K562 (cell line): ENCODE measurements around the gene AP3S1. TPM values are rescaled to one million over a fixed set of nuclear protein-coding genes. Genes with fewer than 3 reads are reported as not detected.
"Not testable (repeated sequence)": the region's sequence is repeated elsewhere in the genome, so short reads cannot be mapped to it uniquely, and the experiment has no call there.

Source experiments
- ATAC-seq: fragments of 200-7000 bp; cut with Tn5 transposase; 3 replicates; pipeline ENCODE4 v1.9.1; 2020; ENCODE audit warnings: moderate library complexity
- BruUV-seq: library from RNA; stranded (reverse); fragments of 400-500 nt; replicated peaks from 2 replicates; lab custom pipeline; 2021; lab: Mats Ljungman, UMichigan
- CTCF ChIA-PET: fragments of 300-600 bp; formaldehyde crosslinking; extraction: SDS; loops from one replicate; lab custom pipeline; 2021; ENCODE audit warnings: low intra/inter-chr PET ratio; lab: Yijun Ruan, JAX
- POLR2A ChIA-PET: fragments of 300-600, 350-650 bp; sonication (Branson Sonifier 250); formaldehyde crosslinking; extraction: SDS; loops from one replicate; lab custom pipeline; 2021; ENCODE audit warnings: antibody characterized with exemption, inconsistent platforms; lab: Yijun Ruan, JAX
- DNase-seq, 4 experiments: peaks; one replicate each; pipeline versions ENCODE4 v3.0.0 to v3.0.0-alpha.2; 2011 to 2018; ENCODE audit warnings: low spot score in 3 of 4, mixed read lengths in 3 of 4; ENCODE audit errors: extremely low read depth in 1 of 4
- FAIRE-seq: peaks from 2 replicates; lab custom pipeline; 2011; peaks lifted over from hg19 to GRCh38; lab: Jason Lieb, UNC
- H2AFZ ChIP-seq: 2 replicates; pipeline ENCODE4 v1.6.0; 2011; ENCODE audit warnings: low read depth, low read length, control low read depth, inconsistent platforms
- H3K27ac ChIP-seq: fragments of 200-600 bp; 3 replicates; pipeline ENCODE4 v1.8.0; 2011; ENCODE audit warnings: low read depth, mild to moderate bottlenecking, control low read depth, inconsistent platforms, low read length, moderate library complexity, mixed read lengths; ENCODE audit errors: extremely low read depth
- H3K27me3 ChIP-seq, 2 experiments: fragments of 300-600 bp in 1 of 2; 2 replicates in 1 of 2; 3 replicates in 1 of 2; pipeline versions ENCODE4 v1.6.0 to v1.8.0; 2011; ENCODE audit warnings: inconsistent platforms in 2 of 2, low read length in 2 of 2, mild to moderate bottlenecking in 1 of 2, mixed read lengths in 1 of 2, moderate library complexity in 1 of 2; ENCODE audit not compliant: control insufficient read depth in 2 of 2, insufficient read depth in 2 of 2
- H3K36me3 ChIP-seq: fragments of 300-600 bp; 3 replicates; pipeline ENCODE4 v1.8.0; 2011; ENCODE audit warnings: mild to moderate bottlenecking, low read length, inconsistent platforms; ENCODE audit not compliant: control insufficient read depth, insufficient read depth
- H3K4me1 ChIP-seq, 2 experiments: fragments of 200-600 bp in 1 of 2; replicated peaks in 1 of 2; 2 replicates in 1 of 2; 3 replicates in 1 of 2; pipeline versions ENCODE4 v1.5.1 to v1.8.0; 2011; ENCODE audit warnings: inconsistent platforms in 2 of 2, low read length in 2 of 2, mild to moderate bottlenecking in 1 of 2, mixed read lengths in 1 of 2, moderate library complexity in 1 of 2; ENCODE audit not compliant: control insufficient read depth in 2 of 2, insufficient read depth in 2 of 2
- H3K4me2 ChIP-seq: 2 replicates; pipeline ENCODE4 v1.6.1; 2011; ENCODE audit warnings: low read length, control low read depth, inconsistent platforms, mixed read lengths; ENCODE audit not compliant: insufficient read depth
- H3K4me3 ChIP-seq: fragments of 200-600 bp; sonication (generic), shearing (Covaris generic); 2 replicates; pipeline ENCODE4 v1.5.1; 2016; ENCODE audit warnings: control low read depth, inconsistent platforms
- H3K79me2 ChIP-seq: fragments of 200-600 bp; 3 replicates; pipeline ENCODE4 v1.8.0; 2011; ENCODE audit warnings: low read length, inconsistent platforms; ENCODE audit not compliant: control insufficient read depth, insufficient read depth
- H3K9ac ChIP-seq, 2 experiments: 2 replicates each; pipeline versions ENCODE4 v1.6.0 to v1.6.1; 2011; ENCODE audit warnings: low read depth in 2 of 2, low read length in 2 of 2, control low read depth in 1 of 2, inconsistent platforms in 1 of 2, mild to moderate bottlenecking in 1 of 2, mixed read lengths in 1 of 2; ENCODE audit not compliant: insufficient read depth in 1 of 2
- H3K9me1 ChIP-seq: one replicate; pipeline ENCODE4 v1.6.0; 2011; ENCODE audit warnings: inconsistent platforms, mild to moderate bottlenecking, low read length, moderate library complexity; ENCODE audit not compliant: control insufficient read depth, insufficient read depth
- H3K9me3 ChIP-seq: replicated peaks from 2 replicates; pipeline ENCODE4 v1.5.1; 2011; ENCODE audit warnings: low read depth, low read length, inconsistent platforms; ENCODE audit not compliant: control insufficient read depth, insufficient read depth
- H4K20me1 ChIP-seq: replicated peaks from 2 replicates; pipeline ENCODE4 v1.6.1; 2011; ENCODE audit warnings: low read length, inconsistent platforms, mixed read lengths; ENCODE audit not compliant: control insufficient read depth, insufficient read depth
- CBFB ChIP-seq: sonication (generic); formaldehyde crosslinking; IDR thresholded peaks from 2 replicates; pipeline ENCODE4 v1.4.0; 2020; ENCODE audit warnings: mild to moderate bottlenecking, missing genetic modification reagents
- CEBPB ChIP-seq: fragments of 450-650 bp; IDR thresholded peaks from 2 replicates; pipeline ENCODE4 v1.6.1; 2016; ENCODE audit warnings: missing genetic modification characterization, missing compliant biosample characterization
- HMGN3 ChIP-seq: IDR thresholded peaks from 2 replicates; pipeline ENCODE4 v1.6.1; 2011; ENCODE audit warnings: borderline replicate concordance, low read depth, mild to moderate bottlenecking, mixed read lengths, low read length; ENCODE audit not compliant: insufficient read length; ENCODE audit errors: extremely low read depth
- PCBP1 ChIP-seq: fragments of 200-400 bp; formaldehyde crosslinking; IDR thresholded peaks from 2 replicates; pipeline ENCODE4 v1.6.1; 2018; ENCODE audit warnings: mild to moderate bottlenecking, low read depth, low read length; ENCODE audit not compliant: poor library complexity, severe bottlenecking
- PHB2 ChIP-seq: fragments of 450-650 bp; IDR thresholded peaks from 2 replicates; pipeline ENCODE4 v1.6.1; 2017; ENCODE audit warnings: low read depth
- THAP7 ChIP-seq: fragments of 250-450 bp; sonication (Bioruptor Pico); IDR thresholded peaks from 2 replicates; pipeline ENCODE4 v1.5.0; 2021
- TOE1 ChIP-seq, 2 experiments: fragments of 450-650 bp in 1 of 2; sonication (generic) in 1 of 2; formaldehyde crosslinking in 1 of 2; IDR thresholded peaks; 2 replicates each; pipeline versions ENCODE4 v1.7.1 to v1.8.0; 2016 to 2022; ENCODE audit warnings: borderline replicate concordance in 2 of 2, mild to moderate bottlenecking in 2 of 2, antibody characterized with exemption in 1 of 2, inconsistent platforms in 1 of 2, low read depth in 1 of 2, missing genetic modification reagents in 1 of 2, moderate library complexity in 1 of 2
- XRCC5 ChIP-seq: fragments of 200-400 bp; formaldehyde crosslinking; IDR thresholded peaks from 2 replicates; pipeline ENCODE4 v1.6.1; 2017; ENCODE audit warnings: low read depth, mild to moderate bottlenecking, low read length
- ZNF143 ChIP-seq: sonication (generic); formaldehyde crosslinking; IDR thresholded peaks from 2 replicates; pipeline ENCODE4 v1.9.0; 2022; ENCODE audit warnings: mild to moderate bottlenecking, missing genetic modification reagents
- WGBS: fragments of 100-300 bp; shearing (Covaris generic); methylation state at CpG from one replicate; pipeline ENCODE4 v1.1.6; 2016; ENCODE audit warnings: low coverage, mixed read lengths; ENCODE audit not compliant: insufficient coverage; ENCODE audit errors: missing lambda C conversion rate; 5-methylcytosine and 5-hydroxymethylcytosine counted together
- in situ Hi-C: fragments of 300-500 bp; cut with MboI; formaldehyde crosslinking; loops from 4 replicates; pipeline ENCODE4 v1.15.0; 2018; ENCODE audit warnings: inconsistent platforms, mixed read lengths
- intact Hi-C: fragments of 100-400 bp; cut with micrococcal nuclease; formaldehyde crosslinking; loops from 2 replicates; pipeline ENCODE4 v1.14.2; 2022
- polyA plus RNA-seq, 8 experiments: library from polyadenylated mRNA; depleted of rRNA in 4 of 8; stranded (reverse) in 5 of 8; unstranded in 3 of 8; fragments of >200 nt; fragmentation: Nextera tagmentation in 2 of 8; fragmentation: Illumina TruSeq in 1 of 8; extraction: Ambion mirVana in 2 of 8; extraction: Trizol in 1 of 8; gene quantifications; 2 replicates each; pipeline versions ENCODE4 v1.2.1 to v1.2.3, GENCODE V29; 2011 to 2014; ENCODE audit warnings: inconsistent platforms in 1 of 8, missing spikeins in 1 of 8
- total RNA-seq, 7 experiments: library from RNA; depleted of rRNA in 6 of 7; stranded (reverse); fragments of >200 nt in 6 of 7; fragmentation: Illumina TruSeq in 2 of 7; extraction: Trizol in 2 of 7; gene quantifications; 2 replicates each; pipeline versions ENCODE4 v1.2.1 to v1.2.3, GENCODE V29; 2011 to 2021; ENCODE audit warnings: low replicate concordance in 1 of 7
- TF ChIP-seq, protein P1 (sequence below): fragments of 450-650 bp; formaldehyde crosslinking; IDR thresholded peaks from 2 replicates; pipeline ENCODE4 v1.4.0; 2020; ENCODE audit warnings: mild to moderate bottlenecking, moderate library complexity

Gene AP3S1
- total and polyA plus RNA-seq, 9 of the 15 experiments (the other 6 are each of a cell fraction or from before 2014, with no cell fraction given): 46.1 to 106 (median 67.3) TPM

- TF ChIP-seq, protein P1, sequence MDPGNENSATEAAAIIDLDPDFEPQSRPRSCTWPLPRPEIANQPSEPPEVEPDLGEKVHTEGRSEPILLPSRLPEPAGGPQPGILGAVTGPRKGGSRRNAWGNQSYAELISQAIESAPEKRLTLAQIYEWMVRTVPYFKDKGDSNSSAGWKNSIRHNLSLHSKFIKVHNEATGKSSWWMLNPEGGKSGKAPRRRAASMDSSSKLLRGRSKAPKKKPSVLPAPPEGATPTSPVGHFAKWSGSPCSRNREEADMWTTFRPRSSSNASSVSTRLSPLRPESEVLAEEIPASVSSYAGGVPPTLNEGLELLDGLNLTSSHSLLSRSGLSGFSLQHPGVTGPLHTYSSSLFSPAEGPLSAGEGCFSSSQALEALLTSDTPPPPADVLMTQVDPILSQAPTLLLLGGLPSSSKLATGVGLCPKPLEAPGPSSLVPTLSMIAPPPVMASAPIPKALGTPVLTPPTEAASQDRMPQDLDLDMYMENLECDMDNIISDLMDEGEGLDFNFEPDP (CRISPR knock-in tag): no peak
- no peak for TF ChIP-seq XRCC5
These were observed 20.9 kb upstream of the AP3S1 start (continued) for GRCh38 chr5:115820846-115821245.

- WGBS: no CpG with 5 or more reads among the region's 1 CpG
- CTCF ChIA-PET, H3K27me3 ChIP-seq, H3K9me1 ChIP-seq, POLR2A ChIA-PET, DNase-seq, ATAC-seq, H3K27ac ChIP-seq, BruUV-seq, H3K4me3 ChIP-seq, H2AFZ ChIP-seq, FAIRE-seq, H3K4me1 ChIP-seq, H4K20me1 ChIP-seq, intact Hi-C loops, H3K4me2 ChIP-seq, H3K9me3 ChIP-seq, in situ Hi-C loops, H3K79me2 ChIP-seq, H3K9ac ChIP-seq: not testable (repeated sequence)
- H3K36me3 ChIP-seq: peaks cover 13% of the 10 kb centered on the region; the same call in 2 of the 3 replicates
These were observed 16.8 kb upstream of the AP3S1 start for GRCh38 chr5:115824983-115825382.

DNA sequence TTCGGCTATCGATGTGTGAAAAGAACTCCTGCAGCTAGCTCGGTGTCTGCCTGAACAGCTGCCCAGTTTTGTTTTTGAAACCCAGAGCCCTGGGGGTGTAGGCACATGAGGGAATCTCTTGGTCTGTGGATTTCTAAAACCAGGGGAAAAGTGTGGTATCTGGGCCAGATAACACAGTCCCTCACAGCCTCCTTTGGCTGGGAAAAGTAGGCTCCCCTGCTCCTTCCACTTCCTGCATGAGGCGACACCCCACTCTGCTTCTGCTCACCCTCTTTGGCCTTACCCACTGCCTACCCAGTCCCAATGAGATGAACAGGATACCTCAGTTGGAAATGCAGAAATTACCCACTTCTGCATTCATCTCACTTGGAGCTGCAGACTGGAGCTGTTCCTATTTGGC, 15.8 kb upstream of the AP3S1 start:
- TF ChIP-seq HMGN3 (no peak), THAP7 (CRISPR knock-in tag) (no peak), PCBP1 (no peak), TOE1 (IDR thresholded peaks at IDR 0.05; ENCODE audit: borderline replicate concordance) (no peak), TOE1 (CRISPR knock-in tag; IDR thresholded peaks at IDR 0.05; ENCODE audit: borderline replicate concordance, low read depth) (no peak), PHB2 (no peak), ZNF143 (CRISPR knock-in tag) (no peak), CBFB (no peak), CEBPB (no peak)
- TF ChIP-seq, protein P1 (CRISPR knock-in tag): no peak
- 70% methylated on average over 4 of the region's 4 CpGs for WGBS
- H4K20me1 ChIP-seq: no peaks in the 10 kb centered on the region
- H3K4me3 ChIP-seq: no peak overlapping the region
- no peaks in the 10 kb centered on the region for H3K4me1 ChIP-seq
- no peak for DNase-seq
- no peak overlapping the region for H3K4me2 ChIP-seq
- ChIA-PET CTCF (no interaction called here), POLR2A (no interaction called here)
- H3K79me2 ChIP-seq: no peaks in the 10 kb centered on the region
- H3K27ac ChIP-seq: no peak overlapping the region
- intact Hi-C loops: no loop called here
- peaks cover 20% of the 10 kb centered on the region; the same call in 2 of the 3 replicates for H3K36me3 ChIP-seq
- ATAC-seq: no peak
- FAIRE-seq: no peak
- H3K27me3 ChIP-seq: no peaks in the 10 kb centered on the region
- H3K9me1 ChIP-seq: no peaks in the 10 kb centered on the region
- no peak overlapping the region for H2AFZ ChIP-seq
- no TSS peak for BruUV-seq
- in situ Hi-C loops: no loop called here
- H3K9ac ChIP-seq: no peak overlapping the region
- no peaks in the 10 kb centered on the region for H3K9me3 ChIP-seq
